ENCODE measurements around the gene ELP4. TPM values are rescaled to one million over a fixed set of nuclear protein-coding genes. Genes with fewer than 3 reads are reported as not detected.

The ELP4 gene
- total and polyA plus RNA-seq, 9 of the 15 experiments (the other 6 are each of a cell fraction or from before 2014, with no cell fraction given), result 24.1 to 60.3 (median 38.7) TPM

- TF ChIP-seq SRSF3 (IDR thresholded peaks at IDR 0.05; ENCODE audit: insufficient read depth, low read length), result no peak
- no peak for TF ChIP-seq SMARCE1 (IDR thresholded peaks at IDR 0.05)
Observed at GRCh38 chr11:31725176-31725575, 215.6 kb downstream of the ELP4 start (continued).

- no peak overlapping the region for H3K4me2 ChIP-seq (ENCODE audit: insufficient read depth, low read length)
- no peak overlapping the region for H3K27ac ChIP-seq (ENCODE audit: extremely low read depth, low read depth, low read length)
- no peak for DNase-seq (ENCODE audit: extremely low read depth in 1 of 4, low spot score in 3 of 4)
- WGBS (ENCODE audit: insufficient coverage, low coverage, missing lambda C conversion rate), result 0% methylated on average over 1 of the region's 1 CpG
- no peaks in the 10 kb centered on the region for H3K9me1 ChIP-seq (ENCODE audit: control insufficient read depth, insufficient read depth, low read length)
- no peak for FAIRE-seq
- H4K20me1 ChIP-seq (replicated peaks; ENCODE audit: control insufficient read depth, insufficient read depth, low read length), result no peaks in the 10 kb centered on the region
- POLR2A ChIA-PET, result interaction anchor here (1.5 kb wide), 1 partner anchor 72 kb away, joined by 3 read pairs; no protein-coding TSS in a partner anchor
- H3K4me1 ChIP-seq (replicated peaks in 1 of 2; ENCODE audit: control insufficient read depth in 2 of 2, insufficient read depth in 2 of 2, low read length in 2 of 2), result no peaks in the 10 kb centered on the region
- intact Hi-C loops (cut with micrococcal nuclease) (no loop called here), in situ Hi-C loops (cut with MboI) (no loop called here)
- BruUV-seq (replicated peaks), result no TSS peak
- H3K36me3 ChIP-seq (ENCODE audit: control insufficient read depth, insufficient read depth, low read length), result no peaks in the 10 kb centered on the region
- no peak overlapping the region for H3K4me3 ChIP-seq
- no peak overlapping the region for H3K9ac ChIP-seq (ENCODE audit: insufficient read depth in 1 of 2, low read depth in 2 of 2, low read length in 2 of 2)
- H3K79me2 ChIP-seq (ENCODE audit: control insufficient read depth, insufficient read depth, low read length), result no peaks in the 10 kb centered on the region
- ATAC-seq, result no peak
- no peaks in the 10 kb centered on the region for H3K27me3 ChIP-seq (ENCODE audit: control insufficient read depth in 2 of 2, insufficient read depth in 2 of 2, low read length in 2 of 2)
- CTCF ChIA-PET (ENCODE audit: low intra/inter-chr PET ratio), result no interaction called here
- no peak for TF ChIP-seq ZNF282 (CRISPR knock-in tag; IDR thresholded peaks at IDR 0.05)
- no peak for TF ChIP-seq RFX5 (IDR thresholded peaks at IDR 0.05; ENCODE audit: low read depth, low read length)
- H3K9me3 ChIP-seq (replicated peaks; ENCODE audit: control insufficient read depth, insufficient read depth, low read depth, low read length), result no peaks in the 10 kb centered on the region
- no peak overlapping the region for H2AFZ ChIP-seq (ENCODE audit: low read depth, low read length)
Observed at GRCh38 chr11:31728432-31728831, 218.9 kb downstream of the ELP4 start.

GRCh38 chr11:31740131-31740530 lies 230.6 kb downstream of the ELP4 start:
- H3K79me2 ChIP-seq (ENCODE audit: control insufficient read depth, insufficient read depth, low read length), result no peaks in the 10 kb centered on the region
- ATAC-seq (no peak), DNase-seq (ENCODE audit: extremely low read depth in 1 of 4, low spot score in 3 of 4) (no peak), FAIRE-seq (no peak)
- H3K4me1 ChIP-seq (replicated peaks in 1 of 2; ENCODE audit: control insufficient read depth in 2 of 2, insufficient read depth in 2 of 2, low read length in 2 of 2), result no peaks in the 10 kb centered on the region
- no peak overlapping the region for H2AFZ ChIP-seq (ENCODE audit: low read depth, low read length)
- ChIA-PET CTCF (ENCODE audit: low intra/inter-chr PET ratio) (no interaction called here), POLR2A (no interaction called here)
- H3K9ac ChIP-seq (ENCODE audit: insufficient read depth in 1 of 2, low read depth in 2 of 2, low read length in 2 of 2), result no peak overlapping the region
- H3K9me1 ChIP-seq (ENCODE audit: control insufficient read depth, insufficient read depth, low read length), result no peaks in the 10 kb centered on the region
- intact Hi-C loops (cut with micrococcal nuclease), result no loop called here
- H3K36me3 ChIP-seq (ENCODE audit: control insufficient read depth, insufficient read depth, low read length), result no peaks in the 10 kb centered on the region
- no peak overlapping the region for H3K4me2 ChIP-seq (ENCODE audit: insufficient read depth, low read length)
- no peak overlapping the region for H3K4me3 ChIP-seq
- no TSS peak for BruUV-seq (replicated peaks)
- H3K27me3 ChIP-seq (ENCODE audit: control insufficient read depth in 2 of 2, insufficient read depth in 2 of 2, low read length in 2 of 2), result no peaks in the 10 kb centered on the region
- WGBS (ENCODE audit: insufficient coverage, low coverage, missing lambda C conversion rate), result 33% methylated on average over 1 of the region's 1 CpG
- no peak overlapping the region for H3K27ac ChIP-seq (ENCODE audit: extremely low read depth, low read depth, low read length)
- no peaks in the 10 kb centered on the region for H3K9me3 ChIP-seq (replicated peaks; ENCODE audit: control insufficient read depth, insufficient read depth, low read depth, low read length)
- H4K20me1 ChIP-seq (replicated peaks; ENCODE audit: control insufficient read depth, insufficient read depth, low read length), result no peaks in the 10 kb centered on the region
- in situ Hi-C loops (cut with MboI), result no loop called here
- no peak for TF ChIP-seq RB1 (IDR thresholded peaks at IDR 0.05; ENCODE audit: low read depth)
- TF ChIP-seq BRF2 (IDR thresholded peaks at IDR 0.05; ENCODE audit: borderline replicate concordance, insufficient read depth, insufficient read length), result no peak
- TF ChIP-seq SP1 (CRISPR knock-in tag; IDR thresholded peaks at IDR 0.05), result no peak
- TF ChIP-seq BHLHE40 (IDR thresholded peaks at IDR 0.05; ENCODE audit: low read length), result no peak
- no peak for TF ChIP-seq CEBPZ (IDR thresholded peaks at IDR 0.05; ENCODE audit: borderline replicate concordance, low read depth, low read length)
- TF ChIP-seq ZNF23 (CRISPR knock-in tag; IDR thresholded peaks at IDR 0.05), result no peak

Measured in K562 (cell line).